Measurements from ENCODE around the gene MR1. TPM values are rescaled to one million over a fixed set of nuclear protein-coding genes. Genes with fewer than 3 reads are reported as not detected.
"Not testable (repeated sequence)": the region's sequence is repeated elsewhere in the genome, so short reads cannot be mapped to it uniquely, and the experiment has no call there.

The MR1 gene
- total RNA-seq, 6 experiments from 2014 or later, result 5.6 to 11.6 (median 6.6) TPM

- DNase-seq (no peak), ATAC-seq (no peak)
- no peaks in the 10 kb centered on the region for H3K4me1 ChIP-seq
- no peaks in the 10 kb centered on the region for H3K36me3 ChIP-seq
- no peak for TF ChIP-seq POLR2A (IDR thresholded peaks at IDR 0.05)
- TF ChIP-seq, protein P1, sequence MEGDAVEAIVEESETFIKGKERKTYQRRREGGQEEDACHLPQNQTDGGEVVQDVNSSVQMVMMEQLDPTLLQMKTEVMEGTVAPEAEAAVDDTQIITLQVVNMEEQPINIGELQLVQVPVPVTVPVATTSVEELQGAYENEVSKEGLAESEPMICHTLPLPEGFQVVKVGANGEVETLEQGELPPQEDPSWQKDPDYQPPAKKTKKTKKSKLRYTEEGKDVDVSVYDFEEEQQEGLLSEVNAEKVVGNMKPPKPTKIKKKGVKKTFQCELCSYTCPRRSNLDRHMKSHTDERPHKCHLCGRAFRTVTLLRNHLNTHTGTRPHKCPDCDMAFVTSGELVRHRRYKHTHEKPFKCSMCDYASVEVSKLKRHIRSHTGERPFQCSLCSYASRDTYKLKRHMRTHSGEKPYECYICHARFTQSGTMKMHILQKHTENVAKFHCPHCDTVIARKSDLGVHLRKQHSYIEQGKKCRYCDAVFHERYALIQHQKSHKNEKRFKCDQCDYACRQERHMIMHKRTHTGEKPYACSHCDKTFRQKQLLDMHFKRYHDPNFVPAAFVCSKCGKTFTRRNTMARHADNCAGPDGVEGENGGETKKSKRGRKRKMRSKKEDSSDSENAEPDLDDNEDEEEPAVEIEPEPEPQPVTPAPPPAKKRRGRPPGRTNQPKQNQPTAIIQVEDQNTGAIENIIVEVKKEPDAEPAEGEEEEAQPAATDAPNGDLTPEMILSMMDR (IDR thresholded peaks at IDR 0.05), result no peak
- intact Hi-C loops (cut with DNase I), result no loop called here
- H3K27me3 ChIP-seq, result no peaks in the 10 kb centered on the region
- H3K4me3 ChIP-seq, result no peak overlapping the region
- H3K27ac ChIP-seq, result no peak overlapping the region
- H3K9me3 ChIP-seq, result no peaks in the 10 kb centered on the region
These were observed 17.1 kb downstream of the MR1 start for GRCh38 chr1:181050922-181051321.

DNA sequence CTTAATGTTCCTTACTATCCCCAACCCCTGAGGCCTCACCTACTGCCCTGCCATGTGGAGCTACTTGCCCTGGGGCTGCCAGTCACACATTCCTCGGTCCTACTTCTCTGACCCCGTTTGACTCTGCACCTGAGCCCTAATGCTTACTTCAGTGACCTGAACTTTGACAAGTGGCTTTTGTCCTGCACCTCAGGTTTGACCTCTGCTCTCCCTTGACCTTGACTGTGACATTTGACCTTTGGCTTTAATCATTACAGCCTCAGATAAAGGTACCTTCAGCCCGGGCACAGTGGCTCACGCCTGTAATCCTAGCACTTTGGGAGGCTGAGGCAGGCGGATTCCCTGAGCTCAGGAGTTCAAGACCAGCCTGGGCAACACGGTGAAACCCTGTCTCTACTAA is 22.8 kb downstream of the MR1 start:
- intact Hi-C loops (cut with DNase I), result no loop called here
- Histone ChIP-seq H3K4me3 (no peak overlapping the region), H3K4me1 (no peaks in the 10 kb centered on the region), H3K9me3 (no peaks in the 10 kb centered on the region), H3K27me3 (no peaks in the 10 kb centered on the region), H3K27ac (no peak overlapping the region), H3K36me3 (no peaks in the 10 kb centered on the region)
- no peak for ATAC-seq
- TF ChIP-seq, protein P1 (IDR thresholded peaks at IDR 0.05), result no peak
- no peak for TF ChIP-seq POLR2A (IDR thresholded peaks at IDR 0.05)
- 80% methylated on average over 6 of the region's 6 CpGs for WGBS (ENCODE audit: insufficient coverage, low coverage, low lambda C conversion rate, missing lambda C conversion rate)
- no peak for DNase-seq

GRCh38 chr1:181057079-181057478 is 23.3 kb downstream of the MR1 start:
- Histone ChIP-seq H3K27me3 (no peaks in the 10 kb centered on the region), H3K4me3 (no peak overlapping the region), H3K27ac (no peak overlapping the region), H3K9me3 (no peaks in the 10 kb centered on the region), H3K4me1 (no peaks in the 10 kb centered on the region), H3K36me3 (no peaks in the 10 kb centered on the region)
- 80% methylated on average over 2 of the region's 3 CpGs for WGBS (ENCODE audit: insufficient coverage, low coverage, low lambda C conversion rate, missing lambda C conversion rate)
- ATAC-seq, result no peak
- intact Hi-C loops (cut with DNase I), result no loop called here
- no peak for TF ChIP-seq POLR2A (IDR thresholded peaks at IDR 0.05)
- TF ChIP-seq, protein P1 (IDR thresholded peaks at IDR 0.05), result no peak
- DNase-seq, result no peak

DNA sequence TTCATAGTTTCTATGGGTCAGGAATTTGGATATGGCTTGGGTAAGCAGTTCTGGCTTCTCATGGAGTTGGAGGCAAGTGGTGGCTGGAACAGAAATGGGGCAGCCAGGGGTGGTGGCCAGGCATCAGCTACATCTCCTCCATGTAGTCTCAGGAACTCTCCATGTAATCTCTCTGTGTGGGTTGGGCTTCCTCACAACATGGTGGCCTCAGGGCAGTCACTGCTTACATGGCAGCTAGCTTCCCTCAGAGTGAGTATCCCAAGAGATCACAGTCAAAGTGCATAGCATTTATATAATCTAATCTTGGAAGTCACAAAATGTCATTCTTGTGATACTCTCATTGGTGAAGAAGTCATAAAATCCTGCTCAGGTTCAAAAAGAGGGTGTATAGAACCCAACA is 25.7 kb downstream of the MR1 start:
- no peaks in the 10 kb centered on the region for H3K27me3 ChIP-seq
- H3K4me1 ChIP-seq, result no peaks in the 10 kb centered on the region
- DNase-seq, result no peak
- no peaks in the 10 kb centered on the region for H3K9me3 ChIP-seq
- H3K4me3 ChIP-seq, result no peak overlapping the region
- H3K36me3 ChIP-seq, result no peaks in the 10 kb centered on the region
- TF ChIP-seq, protein P1 (IDR thresholded peaks at IDR 0.05), result no peak
- TF ChIP-seq POLR2A (IDR thresholded peaks at IDR 0.05), result no peak
- intact Hi-C loops (cut with DNase I), result no loop called here
- no peak for ATAC-seq
- no peak overlapping the region for H3K27ac ChIP-seq

DNA sequence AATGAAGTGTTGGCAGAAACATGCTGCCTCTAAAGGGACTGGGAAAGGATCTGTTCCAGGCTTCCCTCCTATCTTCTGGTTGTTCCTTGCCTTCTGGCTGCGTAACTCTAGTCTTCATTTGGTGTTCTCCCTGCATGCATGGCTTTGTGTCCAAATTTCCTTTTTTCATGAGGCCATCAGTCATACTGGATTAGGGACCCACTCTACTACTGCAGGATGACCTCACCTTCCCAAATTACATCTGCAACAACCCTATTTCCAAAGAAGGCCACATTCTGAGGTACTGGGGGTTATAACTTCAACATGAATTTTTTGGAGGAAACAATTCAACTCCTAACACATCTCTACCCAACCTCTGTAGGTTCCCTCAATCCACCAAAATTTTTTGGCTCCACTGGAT is 26.3 kb downstream of the MR1 start:
- ATAC-seq, result no peak
- DNase-seq, result no peak
- 92% methylated on average over 1 of the region's 1 CpG for WGBS (ENCODE audit: insufficient coverage, low coverage, low lambda C conversion rate, missing lambda C conversion rate)
- Histone ChIP-seq H3K4me3 (no peak overlapping the region), H3K4me1 (no peaks in the 10 kb centered on the region), H3K27ac (no peak overlapping the region), H3K27me3 (no peaks in the 10 kb centered on the region), H3K9me3 (no peaks in the 10 kb centered on the region), H3K36me3 (no peaks in the 10 kb centered on the region)
- TF ChIP-seq, protein P1 (IDR thresholded peaks at IDR 0.05), result no peak
- no peak for TF ChIP-seq POLR2A (IDR thresholded peaks at IDR 0.05)
- intact Hi-C loops (cut with DNase I), result no loop called here

DNA sequence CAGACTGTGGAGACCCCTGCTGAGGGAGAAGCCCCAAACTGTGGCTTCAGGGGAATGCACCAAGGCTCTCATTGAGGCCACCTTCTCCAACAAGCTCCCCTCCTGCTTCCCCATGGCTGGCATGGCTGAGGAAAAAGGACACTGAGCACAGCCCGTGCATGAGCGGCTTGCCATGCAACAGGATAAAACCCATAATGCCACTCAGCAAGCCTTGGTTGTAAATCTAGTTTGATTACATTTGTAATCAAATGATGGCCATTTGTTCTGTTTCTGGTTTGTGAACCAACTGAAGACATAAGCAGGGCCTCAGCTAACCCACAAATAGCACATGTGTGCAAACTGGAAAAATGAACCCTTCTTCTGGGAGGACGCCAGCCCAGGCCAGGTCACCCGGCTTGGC is 27.2 kb downstream of the MR1 start:
- ATAC-seq; H3K4me3 ChIP-seq; H3K27me3 ChIP-seq; H3K36me3 ChIP-seq; DNase-seq; H3K9me3 ChIP-seq; intact Hi-C loops (cut with DNase I); H3K4me1 ChIP-seq; H3K27ac ChIP-seq: not testable (repeated sequence)
- 68% methylated on average over 3 of the region's 4 CpGs for WGBS (ENCODE audit: insufficient coverage, low coverage, low lambda C conversion rate, missing lambda C conversion rate)
